PC-3 (cell line): ENCODE data around the gene FOXI2. TPM values are rescaled to one million over a fixed set of nuclear protein-coding genes. Genes with fewer than 3 reads are reported as not detected.

ENCODE experiments used
- ATAC-seq: fragments of 200-7000 bp; cut with Tn5 transposase; 2 replicates; pipeline ENCODE4 v1.9.1; 2020; ENCODE audit warnings: mild to moderate bottlenecking, moderate library complexity
- BruUV-seq: library from RNA; stranded (reverse); fragments of 400-500 nt; replicated peaks from 2 replicates; lab custom pipeline; 2021; lab: Mats Ljungman, UMichigan
- CTCF ChIA-PET: fragments of 300-600 bp; sonication (Branson Sonifier 250); formaldehyde crosslinking; loops from one replicate; lab custom pipeline; 2022; ENCODE audit warnings: antibody characterized with exemption; lab: Charles Lee
- POLR2A ChIA-PET: fragments of 300-600 bp; sonication (Branson Sonifier 250); formaldehyde crosslinking; loops from one replicate; lab custom pipeline; 2022; ENCODE audit warnings: antibody characterized with exemption; ENCODE audit not compliant: unreplicated experiment; lab: Charles Lee
- DNase-seq: peaks from one replicate; pipeline ENCODE4 v3.0.0-alpha.2; 2015
- H2AFZ ChIP-seq: fragments of 300-600 bp; sonication (generic); 2 replicates; pipeline ENCODE4 v1.6.0; 2016; ENCODE audit warnings: antibody characterized with exemption, low read length
- H3F3A ChIP-seq: fragments of 300-600 bp; sonication (generic); one replicate; pipeline ENCODE4 v1.6.0; 2017; ENCODE audit warnings: antibody characterized with exemption, low read length, control low read depth, mild to moderate bottlenecking; ENCODE audit not compliant: unreplicated experiment
- H3K27ac ChIP-seq: fragments of 300-600 bp; sonication (generic); 2 replicates; pipeline ENCODE4 v1.5.1; 2016; ENCODE audit warnings: mild to moderate bottlenecking, low read length
- H3K27me3 ChIP-seq: fragments of 300-600 bp; sonication (generic); 2 replicates; pipeline ENCODE4 v1.6.1; 2016; ENCODE audit warnings: low read length, mixed read lengths
- H3K36me3 ChIP-seq: fragments of 300-600 bp; sonication (generic); 2 replicates; pipeline ENCODE4 v1.6.1; 2016; ENCODE audit warnings: low read depth, mixed run types, low read length, mixed read lengths
- H3K4me1 ChIP-seq: fragments of 300-600 bp; sonication (generic); 2 replicates; pipeline ENCODE4 v1.5.1; 2016; ENCODE audit warnings: low read length; ENCODE audit not compliant: insufficient read depth
- H3K4me2 ChIP-seq: fragments of 300-600 bp; sonication (generic); 2 replicates; pipeline ENCODE4 v1.6.0; 2016; ENCODE audit warnings: low read length
- H3K4me3 ChIP-seq: fragments of 300-600 bp; sonication (generic); 2 replicates; pipeline ENCODE4 v1.5.1; 2016; ENCODE audit warnings: mild to moderate bottlenecking, low read length, mixed read lengths
- H3K79me2 ChIP-seq: fragments of 300-600 bp; sonication (generic); 2 replicates; pipeline ENCODE4 v1.6.1; 2017; ENCODE audit warnings: low read length, mixed read lengths
- H3K9ac ChIP-seq: fragments of 300-600 bp; sonication (generic); 2 replicates; pipeline ENCODE4 v1.6.0; 2016; ENCODE audit warnings: mild to moderate bottlenecking, low read length
- H3K9me2 ChIP-seq: fragments of 300-600 bp; sonication (generic); replicated peaks from 2 replicates; pipeline ENCODE4 v1.6.1; 2016; ENCODE audit warnings: mixed run types, low read length, mixed read lengths
- H3K9me3 ChIP-seq: fragments of 300-600 bp; sonication (generic); 2 replicates; pipeline ENCODE4 v1.6.1; 2016; ENCODE audit warnings: low read length, mixed read lengths
- H4K20me1 ChIP-seq: fragments of 300-600 bp; sonication (generic); 2 replicates; pipeline ENCODE4 v1.6.1; 2016; ENCODE audit warnings: low read length, mixed read lengths
- EZH2 ChIP-seq: fragments of 300-600 bp; sonication (generic); IDR thresholded peaks from one replicate; pipeline ENCODE4 v1.6.1; 2017; ENCODE audit warnings: antibody characterized with exemption, mild to moderate bottlenecking, low read length; ENCODE audit not compliant: unreplicated experiment
- EZH2phosphoT487 ChIP-seq: fragments of 300-600 bp; sonication (generic); IDR thresholded peaks from 2 replicates; pipeline ENCODE4 v1.6.1; 2018; ENCODE audit warnings: mild to moderate bottlenecking, antibody characterized with exemption, low read length, borderline replicate concordance
- intact Hi-C: fragments of 100-400 bp; cut with micrococcal nuclease; formaldehyde crosslinking; loops from 2 replicates; pipeline ENCODE4 v1.9.0; 2023
- total RNA-seq: library from RNA; depleted of rRNA; stranded (reverse); fragments of >200 nt; gene quantifications from 2 replicates; pipeline ENCODE4 v1.2.3, GENCODE V29; 2014
- TF ChIP-seq, protein P1 (sequence below): fragments of 300-600 bp; sonication (generic); conservative IDR thresholded peaks from 2 replicates; pipeline ENCODE4 v1.5.1; 2017; ENCODE audit warnings: antibody characterized with exemption, low read depth, mild to moderate bottlenecking, low read length

FOXI2 gene
- total RNA-seq, 1 experiment from 2014 or later, result not detected

DNA sequence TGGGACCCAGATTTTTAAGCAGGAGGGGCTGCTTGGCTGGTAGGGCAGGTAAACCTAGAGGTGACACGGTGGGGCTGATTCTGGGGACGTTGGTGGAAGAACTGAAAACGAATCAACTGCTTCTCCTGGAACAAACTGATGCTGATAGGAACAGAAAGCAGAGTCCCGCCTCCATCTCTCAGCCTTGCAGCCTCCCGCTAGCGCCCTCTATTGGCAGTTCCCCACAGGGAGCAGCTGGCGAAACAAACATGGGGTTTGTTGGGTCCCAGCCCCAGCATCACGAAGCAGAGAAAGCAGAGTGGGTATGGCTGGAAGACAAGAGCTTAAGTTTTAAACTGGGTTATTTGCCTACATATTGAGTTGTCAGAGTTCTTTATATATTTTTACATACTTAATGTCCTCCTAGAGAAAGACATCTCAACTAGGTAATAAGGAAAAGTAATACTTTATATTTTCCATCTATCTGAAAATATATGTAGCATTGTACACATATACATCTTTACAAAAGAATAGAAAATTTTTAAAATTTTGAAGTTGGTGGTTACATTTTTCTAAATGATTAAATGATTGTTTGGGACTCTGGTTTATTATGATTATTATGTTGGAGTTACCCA, 42.3 kb upstream of the FOXI2 start:
- Histone ChIP-seq H3K4me3 (no peak overlapping the region), H3K79me2 (no peaks in the 10 kb centered on the region), H3K27ac (no peak overlapping the region), H3K27me3 (peaks cover 14% of the 10 kb centered on the region), H4K20me1 (no peaks in the 10 kb centered on the region), H3K9me2 (no peaks in the 10 kb centered on the region), H3K9ac (no peak overlapping the region), H3K9me3 (no peaks in the 10 kb centered on the region), H3K4me1 (no peaks in the 10 kb centered on the region), H3K4me2 (no peak overlapping the region), H3K36me3 (no peaks in the 10 kb centered on the region), H2AFZ (no peak overlapping the region), H3F3A (no peaks in the 10 kb centered on the region)
- ChIA-PET POLR2A (no interaction called here), CTCF (no interaction called here)
- intact Hi-C loops, result no loop called here
- no TSS peak for BruUV-seq
- TF ChIP-seq, protein P1, sequence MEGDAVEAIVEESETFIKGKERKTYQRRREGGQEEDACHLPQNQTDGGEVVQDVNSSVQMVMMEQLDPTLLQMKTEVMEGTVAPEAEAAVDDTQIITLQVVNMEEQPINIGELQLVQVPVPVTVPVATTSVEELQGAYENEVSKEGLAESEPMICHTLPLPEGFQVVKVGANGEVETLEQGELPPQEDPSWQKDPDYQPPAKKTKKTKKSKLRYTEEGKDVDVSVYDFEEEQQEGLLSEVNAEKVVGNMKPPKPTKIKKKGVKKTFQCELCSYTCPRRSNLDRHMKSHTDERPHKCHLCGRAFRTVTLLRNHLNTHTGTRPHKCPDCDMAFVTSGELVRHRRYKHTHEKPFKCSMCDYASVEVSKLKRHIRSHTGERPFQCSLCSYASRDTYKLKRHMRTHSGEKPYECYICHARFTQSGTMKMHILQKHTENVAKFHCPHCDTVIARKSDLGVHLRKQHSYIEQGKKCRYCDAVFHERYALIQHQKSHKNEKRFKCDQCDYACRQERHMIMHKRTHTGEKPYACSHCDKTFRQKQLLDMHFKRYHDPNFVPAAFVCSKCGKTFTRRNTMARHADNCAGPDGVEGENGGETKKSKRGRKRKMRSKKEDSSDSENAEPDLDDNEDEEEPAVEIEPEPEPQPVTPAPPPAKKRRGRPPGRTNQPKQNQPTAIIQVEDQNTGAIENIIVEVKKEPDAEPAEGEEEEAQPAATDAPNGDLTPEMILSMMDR, result peak; percentile 59
- no peak for TF ChIP-seq EZH2
- TF ChIP-seq EZH2phosphoT487, result no peak
- DNase-seq (peak; percentile 42), ATAC-seq (no peak)

DNA sequence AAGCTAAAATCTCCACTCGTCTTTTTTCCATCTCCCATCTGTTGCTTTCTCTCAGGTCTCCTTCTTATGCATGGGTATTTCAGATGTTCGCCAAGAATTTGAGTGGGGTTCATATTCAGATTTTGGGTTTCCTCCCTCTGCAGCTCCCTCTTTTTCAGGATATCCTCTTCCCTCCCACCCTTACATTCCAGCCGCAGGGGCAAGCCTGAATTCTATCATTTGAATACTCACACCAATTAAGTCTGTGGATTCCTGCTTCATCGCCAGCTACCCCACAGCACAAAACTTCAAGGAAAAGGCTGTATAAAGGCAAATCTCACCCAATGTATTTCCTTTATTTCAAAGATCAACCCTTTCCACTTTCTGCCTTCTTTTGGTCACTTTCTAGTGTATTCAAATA, 41.6 kb upstream of the FOXI2 start:
- Histone ChIP-seq H3K27ac (no peak overlapping the region), H3K9ac (no peak overlapping the region), H3K27me3 (peaks cover 16% of the 10 kb centered on the region), H3F3A (no peaks in the 10 kb centered on the region), H3K9me3 (no peaks in the 10 kb centered on the region), H3K9me2 (no peaks in the 10 kb centered on the region), H3K79me2 (no peaks in the 10 kb centered on the region), H3K4me1 (no peaks in the 10 kb centered on the region), H3K4me3 (no peak overlapping the region), H2AFZ (no peak overlapping the region), H4K20me1 (no peaks in the 10 kb centered on the region), H3K4me2 (no peak overlapping the region), H3K36me3 (no peaks in the 10 kb centered on the region)
- no peak for ATAC-seq
- ChIA-PET CTCF (no interaction called here), POLR2A (no interaction called here)
- no TSS peak for BruUV-seq
- intact Hi-C loops, result no loop called here
- TF ChIP-seq EZH2 (no peak), EZH2phosphoT487 (no peak)
- TF ChIP-seq, protein P1, result no peak
- no peak for DNase-seq

DNA sequence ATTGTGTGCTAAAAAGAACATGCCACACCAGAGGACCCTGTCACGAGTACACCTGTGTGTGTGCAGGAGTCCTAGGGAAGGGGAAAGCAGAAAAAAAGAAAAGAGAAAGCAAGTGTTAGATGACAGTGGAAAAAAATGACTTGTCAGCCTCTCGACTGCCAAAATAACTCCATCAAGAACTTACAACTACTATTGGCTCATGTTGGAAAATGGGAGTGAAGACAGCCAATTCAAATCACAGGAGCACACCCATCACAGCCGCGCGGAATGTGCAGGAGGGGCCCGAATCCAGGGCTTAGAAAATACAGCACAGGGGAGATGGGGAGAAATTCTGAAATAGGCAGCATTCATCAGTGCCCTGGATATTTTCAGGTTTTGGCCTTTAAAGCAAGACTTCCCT, 38.1 kb upstream of the FOXI2 start:
- no peak overlapping the region for H3K9ac ChIP-seq
- no peak for ATAC-seq
- no peak overlapping the region for H3K4me3 ChIP-seq
- no peaks in the 10 kb centered on the region for H3K36me3 ChIP-seq
- no peaks in the 10 kb centered on the region for H3K9me3 ChIP-seq
- no peak overlapping the region for H3K4me2 ChIP-seq
- H4K20me1 ChIP-seq, result no peaks in the 10 kb centered on the region
- no peak overlapping the region for H2AFZ ChIP-seq
- no peak for DNase-seq
- intact Hi-C loops, result no loop called here
- H3K4me1 ChIP-seq, result no peaks in the 10 kb centered on the region
- H3K9me2 ChIP-seq, result no peaks in the 10 kb centered on the region
- ChIA-PET CTCF (no interaction called here), POLR2A (no interaction called here)
- H3K79me2 ChIP-seq, result no peaks in the 10 kb centered on the region
- H3K27me3 ChIP-seq, result peaks cover 31% of the 10 kb centered on the region
- H3K27ac ChIP-seq, result no peak overlapping the region
- H3F3A ChIP-seq, result no peaks in the 10 kb centered on the region
- BruUV-seq, result no TSS peak
- TF ChIP-seq EZH2 (no peak), EZH2phosphoT487 (no peak)
- TF ChIP-seq, protein P1, result no peak
